NCI-H2107 (cell line): ENCODE data around the gene RHOH.

Source experiments
- DNase-seq: peaks from one replicate; lab custom pipeline; 2025; lab: John Stamatoyannopoulos, UW

Gene RHOH

DNA sequence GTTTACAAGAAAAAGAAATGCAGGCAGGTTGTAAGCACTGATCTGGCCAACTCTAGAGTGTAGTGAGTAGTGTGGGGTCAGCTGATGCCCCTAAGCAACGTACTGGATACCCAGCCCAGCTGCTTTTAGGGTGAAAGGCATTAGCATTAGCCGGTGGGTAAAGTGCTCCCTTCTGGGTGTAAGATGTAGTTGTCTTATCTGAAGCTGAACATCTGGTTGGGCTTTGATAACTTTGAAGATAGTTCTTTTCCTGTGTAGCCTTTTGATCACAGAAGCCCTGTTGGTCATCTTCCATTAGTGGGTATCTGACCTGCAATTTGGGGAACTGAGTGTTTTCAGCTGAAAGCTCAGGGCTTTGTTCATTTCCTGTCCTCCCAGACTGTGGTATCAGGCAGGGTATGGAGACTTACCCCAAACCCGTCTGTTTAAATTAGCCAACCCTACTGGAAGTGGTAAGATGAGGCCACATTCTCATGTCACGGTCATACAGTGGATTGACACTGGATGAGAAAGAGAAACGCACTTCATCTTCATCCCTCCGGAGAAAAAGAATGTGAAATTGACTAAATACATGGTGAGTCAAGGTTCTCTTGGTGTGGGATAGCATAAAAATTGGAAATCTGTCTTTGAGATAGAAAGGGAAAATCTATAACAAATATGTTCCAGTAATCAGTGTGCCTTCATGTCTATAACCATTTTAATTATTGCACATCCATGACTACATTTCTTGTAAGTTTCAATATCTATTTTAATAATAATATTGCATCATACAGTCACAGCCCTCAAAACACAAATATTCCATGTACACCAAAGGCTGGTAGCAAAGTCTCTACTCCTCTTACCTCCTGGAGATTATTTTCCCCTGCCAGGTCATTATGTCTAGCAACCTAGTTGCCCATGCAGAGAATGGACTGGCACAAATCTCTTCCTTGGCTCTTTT, 8.7 kb downstream of the RHOH start:
- no peak for DNase-seq

DNA sequence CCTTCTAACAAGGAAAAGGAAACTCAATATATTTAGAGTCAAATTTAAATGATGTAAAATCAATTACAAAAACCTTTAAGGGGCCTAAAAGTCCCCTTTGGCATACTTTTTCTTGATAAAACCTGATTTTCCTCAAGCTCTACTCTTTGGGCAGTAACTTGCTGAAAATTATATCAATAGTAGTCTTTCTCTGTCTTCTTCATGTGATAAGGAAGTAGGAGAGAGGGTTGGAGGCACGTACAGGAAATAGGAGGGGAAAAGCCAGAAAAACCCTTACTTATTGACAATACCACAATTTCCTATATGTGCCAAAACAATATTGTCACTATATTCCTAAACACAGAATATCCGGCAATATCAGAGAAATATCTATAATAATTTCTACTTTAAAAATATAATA, 9.6 kb downstream of the RHOH start:
- no peak for DNase-seq

DNA sequence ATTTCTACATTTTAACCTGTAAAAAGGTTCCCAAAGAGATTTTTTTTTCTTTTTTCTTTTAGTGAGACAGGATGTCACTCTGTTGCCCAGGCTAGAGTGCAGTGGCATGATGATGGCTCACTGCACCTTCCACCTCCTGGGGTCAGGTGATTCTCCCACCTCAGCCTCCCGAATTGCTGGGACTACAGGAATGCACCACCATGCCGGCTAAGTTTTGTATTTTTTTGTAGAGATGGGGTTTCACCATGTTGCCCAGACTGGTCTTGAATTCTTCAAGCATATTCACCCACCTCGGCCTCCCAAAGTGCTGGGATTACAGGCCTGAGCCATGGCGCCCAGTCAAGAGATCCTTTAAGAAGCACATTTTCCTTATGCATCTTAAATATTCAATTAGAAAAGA, 12.6 kb downstream of the RHOH start:
- no peak for DNase-seq

DNA sequence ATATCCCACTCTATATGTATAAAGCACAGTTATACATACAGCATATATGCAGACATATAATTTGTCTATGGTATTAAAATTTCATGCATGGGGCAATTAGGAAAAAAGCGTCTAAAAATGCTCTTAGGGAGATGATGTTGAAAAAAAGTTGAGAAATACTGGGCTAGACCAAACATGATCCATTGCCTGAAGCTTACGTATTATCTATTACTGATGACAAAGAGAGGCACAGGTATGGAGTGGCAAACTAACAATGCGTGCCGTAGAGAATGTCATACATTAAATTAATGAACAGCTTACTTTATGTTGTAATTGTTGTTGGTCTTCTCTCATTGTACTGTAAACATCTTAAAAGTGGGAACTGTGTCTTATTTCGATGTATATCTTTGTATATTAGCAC, 13.9 kb downstream of the RHOH start:
- DNase-seq, result no peak

DNA sequence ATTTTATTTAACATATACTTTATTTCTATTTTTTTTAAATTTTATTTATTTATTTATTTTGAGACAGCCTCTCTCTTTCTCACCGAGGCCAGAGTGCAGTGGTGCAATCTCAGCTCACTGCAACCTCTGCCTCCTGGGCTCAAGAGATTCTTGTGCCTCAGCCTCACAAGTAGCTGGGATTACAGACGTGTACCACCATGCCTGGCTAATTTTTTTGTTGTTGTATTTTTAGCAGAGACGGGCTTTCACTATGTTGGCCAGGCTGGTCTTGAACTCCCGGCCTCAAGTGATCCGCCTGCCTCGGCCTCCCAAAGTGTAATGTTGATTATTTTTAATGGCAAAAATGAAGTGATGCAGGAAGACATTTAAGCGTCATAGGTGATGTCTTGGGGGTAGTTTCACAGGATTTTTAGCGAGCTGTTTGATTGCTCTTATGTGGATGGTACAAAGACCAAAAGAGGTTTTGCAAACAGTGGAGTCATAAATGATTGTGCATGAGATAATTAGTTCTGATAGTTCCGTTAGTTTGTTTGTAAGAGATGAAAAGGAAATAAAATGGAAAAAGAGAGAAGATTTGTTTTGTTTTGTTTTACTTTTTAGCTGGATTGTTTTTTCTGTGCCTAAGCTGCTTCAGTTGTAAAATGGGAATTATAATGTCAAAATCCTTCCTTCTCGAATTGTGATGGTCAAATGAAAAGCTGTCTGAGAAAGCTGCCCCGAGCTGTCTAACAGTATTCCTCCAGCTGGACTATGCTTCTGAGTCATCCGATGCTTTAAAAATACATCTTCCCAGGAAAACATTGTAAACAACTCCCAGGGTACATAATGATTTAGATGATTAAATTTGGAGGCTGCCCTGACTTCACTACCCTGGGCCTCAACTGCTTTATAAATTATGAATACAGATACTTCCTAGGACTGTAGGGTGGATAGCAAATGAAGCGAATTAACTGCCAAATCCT, 14.7 kb downstream of the RHOH start:
- DNase-seq, result no peak

DNA sequence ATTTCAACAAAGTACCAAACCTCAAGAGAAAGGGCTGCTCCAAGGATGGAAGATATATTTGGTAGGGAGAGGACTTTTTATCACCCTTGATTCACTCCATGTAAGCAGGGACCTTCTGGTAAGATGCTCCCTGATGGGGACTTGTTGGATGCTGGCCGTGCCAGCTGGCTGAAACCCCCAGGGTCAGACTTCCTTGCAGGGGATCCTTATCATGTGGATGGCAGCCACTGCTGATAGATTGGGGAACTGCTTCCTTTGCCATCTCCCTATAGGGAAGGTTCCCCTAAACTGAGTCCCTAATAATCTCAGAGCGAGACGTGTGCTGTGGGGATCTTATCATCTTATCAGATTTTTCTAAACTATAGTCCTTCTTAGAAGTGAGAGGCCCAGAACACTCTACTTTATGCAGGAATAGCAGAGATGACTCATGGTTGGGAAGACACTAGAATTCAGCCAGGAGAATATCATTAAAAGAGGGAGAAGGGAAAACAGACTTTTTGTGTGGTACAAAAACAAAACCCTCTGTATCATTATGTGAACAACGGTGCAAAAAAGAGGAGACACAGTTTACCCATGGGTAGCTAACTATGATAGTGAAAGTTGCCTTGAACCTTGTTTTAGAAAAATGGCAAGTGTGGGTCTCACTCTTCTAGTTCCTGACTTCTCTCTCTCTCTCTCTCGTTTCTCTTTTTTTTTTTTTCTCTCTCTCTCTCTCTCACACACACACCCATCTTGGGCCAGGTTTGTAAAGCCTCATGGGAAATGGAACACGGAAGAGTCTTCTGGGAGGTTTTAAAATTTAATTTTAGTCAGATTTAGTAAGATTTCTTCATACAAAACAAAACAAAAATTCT, 16.1 kb downstream of the RHOH start:
- no peak for DNase-seq

DNA sequence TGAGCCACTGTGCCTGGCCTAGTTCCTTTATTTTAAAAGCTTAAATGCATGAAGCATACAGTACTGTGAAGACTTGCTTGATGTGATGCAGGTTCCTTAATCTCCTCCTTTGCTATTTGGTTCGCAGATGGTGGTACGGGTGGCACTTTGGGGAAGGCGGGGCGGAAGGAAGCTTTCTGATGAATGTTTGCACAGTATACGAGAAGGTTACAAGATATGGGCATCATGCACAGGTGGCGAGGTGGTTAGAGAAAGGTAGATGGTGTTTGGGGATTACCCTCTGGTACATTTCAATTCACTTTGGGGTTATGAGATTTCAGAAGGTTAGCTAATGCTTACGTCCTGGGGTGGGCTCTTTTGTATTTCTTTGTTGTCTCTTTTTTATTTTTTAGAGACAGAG, 17.2 kb downstream of the RHOH start:
- no peak for DNase-seq

DNA sequence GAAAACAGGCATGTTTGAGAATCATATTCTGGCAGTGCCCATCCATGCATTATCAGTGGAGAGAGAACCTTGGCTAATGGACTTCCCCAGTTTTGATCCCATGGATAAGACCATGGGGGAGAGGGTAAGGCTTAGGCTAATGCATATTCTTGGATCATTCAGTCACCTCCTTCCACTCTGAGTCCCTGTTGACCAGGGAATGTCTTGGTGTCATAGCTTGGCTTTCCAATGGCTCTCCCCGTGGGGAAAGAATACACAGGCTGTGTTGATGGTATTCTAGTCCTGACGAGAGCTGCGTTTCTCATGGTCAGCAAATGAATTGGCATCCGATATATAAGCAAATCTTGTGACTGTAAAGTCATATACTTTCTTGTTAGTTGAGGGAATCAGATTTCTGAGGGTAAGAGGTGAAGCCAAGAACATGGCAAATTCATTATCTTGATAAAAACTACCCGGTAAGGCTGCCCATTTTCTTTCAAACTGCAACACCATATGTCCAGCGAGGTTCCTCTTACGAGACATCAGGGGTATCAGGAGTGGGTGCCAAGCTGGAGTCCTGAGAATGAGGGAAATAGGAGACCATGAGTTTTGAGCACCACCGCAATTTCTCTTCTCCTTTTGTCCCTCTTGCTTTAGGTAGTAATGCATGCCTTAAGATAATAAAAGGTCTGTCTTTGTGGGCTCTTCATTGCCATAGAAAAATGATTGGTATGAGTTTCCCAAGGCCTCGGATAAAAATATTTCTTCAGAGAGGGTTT, 18.0 kb downstream of the RHOH start:
- no peak for DNase-seq

DNA sequence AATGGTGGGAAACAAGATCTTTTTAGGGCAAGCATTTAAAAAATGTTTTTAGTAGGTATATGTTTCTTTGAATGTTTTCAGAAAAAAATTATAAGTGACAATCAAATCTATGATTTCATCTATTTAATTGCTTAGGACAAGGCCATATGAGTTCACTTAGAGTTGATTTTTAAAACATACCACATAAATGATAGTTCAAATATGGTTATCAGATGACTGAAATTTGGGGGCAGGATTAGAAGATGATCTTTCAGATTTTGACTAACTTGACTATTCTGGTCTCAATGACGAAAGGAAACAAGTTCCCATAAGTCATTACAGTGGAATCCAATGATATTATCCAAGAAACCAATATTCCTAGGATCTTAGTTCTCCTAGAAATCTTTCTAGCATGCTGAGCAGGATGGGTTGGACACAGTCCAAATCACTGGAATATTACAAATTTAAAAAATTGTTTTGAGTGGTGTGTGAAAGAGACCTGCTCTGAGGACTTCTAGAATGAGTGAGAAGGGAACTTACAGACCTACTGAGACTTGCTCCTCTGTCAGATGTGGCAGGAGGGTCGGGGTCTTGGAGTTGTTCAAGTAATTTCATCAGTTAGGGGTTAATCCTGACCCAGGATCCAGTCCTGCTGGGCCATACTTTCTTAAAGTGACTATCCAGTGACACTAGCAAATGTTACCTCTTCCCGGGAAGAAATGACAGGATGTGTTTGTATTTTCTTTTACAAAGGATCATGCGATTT, 20.0 kb downstream of the RHOH start:
- DNase-seq, result no peak

DNA sequence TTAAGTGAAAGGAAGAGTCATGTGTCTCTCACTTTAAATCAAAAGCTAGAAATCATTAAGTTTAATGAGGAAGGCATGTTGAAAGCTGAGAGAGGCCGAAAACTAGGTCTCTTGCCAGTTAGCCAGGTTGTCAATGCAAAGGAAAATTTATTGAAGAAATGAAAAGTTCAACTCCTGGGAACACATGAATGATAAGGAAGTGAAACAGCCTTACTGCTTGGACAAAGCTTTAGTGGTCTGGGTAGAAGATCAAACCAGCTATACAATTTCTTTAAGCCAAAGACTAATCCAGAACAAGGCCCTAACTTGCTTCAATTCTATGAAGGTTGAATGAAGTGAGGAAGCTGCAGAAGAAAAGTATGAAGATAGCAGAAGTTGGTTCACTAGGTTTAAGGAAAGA, 24.9 kb downstream of the RHOH start:
- DNase-seq, result no peak

DNA sequence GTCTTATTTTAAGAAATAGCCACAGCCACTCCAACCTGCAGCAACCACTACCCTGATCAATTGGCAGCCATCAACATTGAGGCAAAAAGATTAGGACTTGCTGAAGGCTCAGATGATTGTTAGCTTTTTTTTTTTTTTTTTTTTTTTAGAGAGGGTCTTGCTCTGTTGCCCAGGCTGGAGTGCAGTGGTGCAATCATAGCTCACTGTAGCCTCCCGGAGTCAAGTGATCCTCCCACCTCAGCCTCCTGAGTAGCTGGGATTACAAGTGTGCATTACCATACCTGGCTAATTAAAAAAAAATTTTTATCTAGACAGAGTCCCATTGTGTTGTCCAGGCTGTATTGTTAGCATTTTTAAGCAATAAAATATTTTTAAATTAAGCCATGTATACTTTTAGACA, 26.5 kb downstream of the RHOH start:
- DNase-seq, result no peak

DNA sequence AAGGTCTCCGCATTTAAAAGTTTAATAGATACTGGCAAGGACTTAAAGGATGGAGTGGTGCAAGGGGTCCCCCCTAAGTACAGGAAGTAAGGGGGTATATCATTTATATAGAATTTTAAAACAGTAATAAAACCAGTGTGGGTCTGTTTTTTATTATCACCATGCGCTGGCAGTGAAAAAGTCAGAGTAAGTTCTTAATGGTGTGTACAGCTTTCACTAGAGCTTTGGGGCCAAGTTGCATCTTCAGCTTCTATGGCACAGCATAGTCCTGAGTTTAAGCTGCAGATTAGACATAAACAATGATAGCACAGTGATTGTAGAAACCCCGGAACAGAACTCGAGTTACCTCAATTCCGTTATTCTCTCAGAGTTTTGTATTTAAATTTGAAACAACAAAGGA, 27.6 kb downstream of the RHOH start:
- no peak for DNase-seq

DNA sequence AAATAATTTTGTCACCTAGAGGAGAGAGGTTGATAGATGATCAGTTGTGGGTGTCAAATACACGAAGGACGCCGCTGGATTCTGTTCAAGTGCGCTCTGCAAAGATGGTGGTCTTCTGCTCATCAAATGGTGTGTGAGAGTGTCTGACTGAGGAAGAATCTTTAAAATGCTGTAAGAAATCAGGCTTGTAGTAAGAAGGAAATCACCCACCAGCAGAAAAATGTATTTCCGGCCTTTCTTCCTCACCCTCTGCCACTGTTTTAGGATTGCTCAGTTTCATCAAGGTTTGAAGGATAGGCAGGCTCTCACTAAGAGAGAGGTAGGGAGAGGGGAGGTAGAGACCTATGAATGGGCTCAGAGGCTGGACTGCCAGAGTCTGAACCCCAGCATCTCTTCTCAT, 28.7 kb downstream of the RHOH start:
- DNase-seq, result no peak

DNA sequence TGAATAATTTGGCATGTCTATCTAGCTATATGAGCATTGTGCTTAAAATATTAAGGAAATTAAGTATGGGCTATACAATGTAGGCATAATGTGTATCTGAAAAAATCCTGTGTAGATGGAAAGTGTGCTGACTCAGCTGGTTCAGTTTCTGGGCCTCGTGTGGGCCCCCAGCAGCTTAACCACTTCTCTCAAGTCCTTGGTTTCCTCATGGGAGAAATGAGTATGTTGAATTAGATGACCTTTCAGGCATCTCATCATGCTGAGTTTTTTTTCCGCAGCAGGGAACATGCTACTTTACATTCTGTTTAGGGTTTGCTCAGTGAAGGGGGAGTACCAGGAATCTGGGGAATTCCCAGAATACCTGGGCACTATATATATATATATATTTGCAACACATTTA, 30.5 kb downstream of the RHOH start:
- DNase-seq, result no peak

DNA sequence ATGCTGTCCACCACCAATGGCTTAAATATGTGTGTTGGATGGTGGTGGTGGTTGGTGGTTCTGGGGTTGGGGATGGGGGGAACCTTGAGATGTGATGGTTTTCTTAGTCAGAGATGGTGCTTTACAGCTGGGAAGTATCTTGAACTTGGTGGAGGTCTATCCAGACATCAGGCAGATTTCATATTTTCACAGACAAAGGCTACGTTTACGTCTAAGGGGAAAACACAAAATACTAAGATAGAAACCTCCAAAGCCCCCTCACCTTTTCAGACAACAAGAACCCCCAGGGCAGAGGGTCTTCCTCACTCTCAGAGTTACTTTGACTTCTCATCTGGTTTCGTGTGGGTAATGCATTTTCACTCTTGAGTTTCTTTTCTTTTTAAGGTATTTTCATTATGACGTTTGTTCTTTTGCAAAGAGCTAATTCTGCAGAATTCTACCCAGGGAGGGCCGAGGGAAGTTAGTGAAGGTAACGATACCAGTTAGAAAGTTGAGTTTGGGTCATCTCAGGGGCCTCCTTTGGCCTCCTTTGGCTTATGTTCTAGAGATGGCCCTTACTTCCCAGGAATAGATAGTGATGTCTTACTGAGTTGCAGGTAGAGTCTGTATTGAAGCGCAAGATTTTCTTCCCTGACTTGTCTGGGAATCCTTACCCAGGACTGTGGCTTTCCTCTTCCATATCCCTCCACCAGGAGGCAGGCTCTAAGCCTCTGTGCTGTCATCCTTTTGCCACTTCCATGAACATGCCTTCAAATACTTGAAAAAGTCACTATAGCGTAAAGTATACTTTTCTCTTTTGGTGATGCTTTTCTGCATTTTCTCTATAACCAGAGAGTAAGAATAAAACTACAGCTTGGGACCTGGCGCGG, 31.9 kb downstream of the RHOH start:
- no peak for DNase-seq

DNA sequence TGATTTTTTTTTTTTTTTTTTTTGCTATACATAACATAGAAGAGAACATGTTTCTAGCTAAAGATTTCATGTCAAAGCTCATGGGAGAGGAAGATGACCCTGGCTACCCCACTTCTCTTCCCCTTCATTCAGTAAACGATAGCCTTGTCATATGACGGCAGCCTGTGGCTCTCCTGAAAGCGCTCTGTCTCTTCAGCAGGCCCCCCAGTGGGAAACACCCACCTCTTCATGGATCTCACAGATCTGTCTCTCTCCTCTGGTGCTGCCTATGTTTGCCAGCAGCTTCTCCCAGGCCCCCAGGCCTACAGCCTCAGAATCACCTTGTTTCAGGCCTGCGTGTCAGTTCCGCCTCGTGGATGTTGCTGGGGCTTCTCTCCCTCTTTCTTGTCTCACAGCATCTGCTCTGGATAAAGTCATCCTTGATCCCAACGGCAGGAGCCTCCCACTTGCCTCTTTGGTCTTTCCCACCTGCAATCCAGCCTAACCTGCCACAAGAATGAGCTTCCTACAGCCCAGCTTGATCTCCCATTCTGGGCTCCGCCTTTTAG, 34.6 kb downstream of the RHOH start:
- no peak for DNase-seq

DNA sequence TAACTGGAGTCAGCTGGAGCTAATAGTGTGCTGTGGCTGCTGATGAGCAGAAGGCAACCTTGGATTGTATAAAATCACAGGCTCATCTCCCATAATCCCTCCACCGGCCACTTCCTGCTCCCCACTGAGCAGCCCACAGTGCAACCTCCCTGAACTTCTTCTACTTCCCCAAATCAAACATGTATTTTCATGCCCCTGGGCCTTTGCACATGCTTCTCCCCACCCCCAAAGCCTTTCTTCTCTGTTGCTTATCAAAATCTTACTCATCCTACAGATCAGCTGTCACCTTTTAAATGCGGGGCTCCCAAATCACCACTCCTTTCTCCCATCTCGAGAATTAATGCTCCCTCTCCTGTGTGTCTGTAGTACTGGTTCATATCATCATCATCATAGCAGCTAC, 35.8 kb downstream of the RHOH start:
- no peak for DNase-seq

DNA sequence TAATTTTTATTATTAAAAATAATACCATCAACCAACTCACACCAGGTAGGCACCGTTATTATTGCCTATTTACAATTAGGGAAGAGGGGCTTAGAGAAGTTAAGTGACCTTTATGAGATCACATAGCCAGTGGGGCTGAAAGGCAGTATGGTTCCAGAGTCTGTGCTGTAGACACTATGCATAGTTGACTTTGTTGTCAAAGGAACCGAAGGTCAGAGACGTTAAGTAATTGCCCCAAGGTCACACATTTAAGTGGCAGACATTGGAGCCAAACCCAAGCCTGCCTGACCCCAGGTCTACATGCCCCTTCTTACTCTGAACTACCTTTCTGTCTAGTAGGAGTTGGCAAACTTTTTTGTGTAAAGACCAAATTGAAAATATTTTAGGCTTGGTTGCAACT, 36.4 kb downstream of the RHOH start:
- no peak for DNase-seq

DNA sequence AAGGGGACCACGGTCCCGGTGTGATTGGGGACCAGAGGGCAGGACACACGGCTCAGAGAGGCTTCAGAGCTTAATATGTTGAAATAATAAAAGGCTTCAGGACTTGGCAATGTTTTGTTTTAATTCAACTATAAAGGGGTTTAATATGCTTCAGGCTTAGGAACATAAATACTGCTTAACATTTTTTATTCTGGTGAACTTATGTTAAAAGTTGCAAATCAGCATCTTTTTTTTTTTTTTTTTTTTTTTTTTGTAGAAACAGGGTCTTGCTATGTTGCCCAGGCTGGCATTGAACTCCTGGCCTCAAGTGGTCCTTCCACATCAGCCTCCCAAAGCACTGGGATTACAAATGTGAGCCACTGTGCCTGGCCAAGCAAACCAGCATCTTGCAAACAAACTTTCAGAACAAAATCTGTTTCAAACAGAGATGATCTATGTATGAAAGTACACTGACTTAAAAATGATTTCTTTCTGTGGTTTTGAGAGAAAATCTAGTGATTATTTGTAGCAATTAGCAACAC, 37.7 kb downstream of the RHOH start:
- DNase-seq, result no peak
